IMR-90 (cell line): Measurements from ENCODE around the gene TTC21B. TPM values are rescaled to one million over a fixed set of nuclear protein-coding genes. Genes with fewer than 3 reads are reported as not detected.

Experiments
- ATAC-seq: fragments of 200-7000 bp; cut with Tn5 transposase; 2 replicates; pipeline ENCODE4 v1.9.1; 2020; ENCODE audit warnings: low read depth, mild to moderate bottlenecking, moderate library complexity
- BruUV-seq: library from RNA; stranded (reverse); fragments of 400-500 nt; replicated peaks from 2 replicates; lab custom pipeline; 2021; lab: Mats Ljungman, UMichigan
- CTCF ChIA-PET: fragments of 300-600 bp; formaldehyde crosslinking; extraction: SDS; loops from one replicate; lab custom pipeline; 2021; ENCODE audit warnings: antibody characterized with exemption; lab: Yijun Ruan, JAX
- POLR2A ChIA-PET: fragments of 300-600 bp; sonication (Branson Sonifier 250); formaldehyde crosslinking; loops from one replicate; lab custom pipeline; 2022; ENCODE audit warnings: antibody characterized with exemption; ENCODE audit not compliant: unreplicated experiment; lab: Charles Lee
- DNase-seq: peaks from one replicate; pipeline ENCODE4 v3.0.0; 2013
- H2AFZ ChIP-seq: replicated peaks from 2 replicates; pipeline ENCODE3; 2013; ENCODE audit warnings: low read length, mild to moderate bottlenecking; ENCODE audit not compliant: poor library complexity
- H2AK5ac ChIP-seq: 2 replicates; pipeline ENCODE4 v1.6.1; 2013; ENCODE audit warnings: low read depth, low read length, inconsistent platforms
- H2AK9ac ChIP-seq: replicated peaks from 2 replicates; pipeline ENCODE3; 2013; ENCODE audit warnings: mild to moderate bottlenecking, low read depth, low read length, moderate library complexity; ENCODE audit not compliant: poor library complexity
- H2BK120ac ChIP-seq: 2 replicates; pipeline ENCODE4 v1.6.1; 2013; ENCODE audit warnings: low read depth, low read length, inconsistent platforms
- H2BK15ac ChIP-seq: 3 replicates; pipeline ENCODE4 v1.6.1; 2013; ENCODE audit warnings: low read depth, low read length, inconsistent platforms
- H2BK20ac ChIP-seq: 2 replicates; pipeline ENCODE4 v1.6.1; 2013; ENCODE audit warnings: low read depth, mild to moderate bottlenecking, inconsistent platforms, low read length, moderate library complexity
- H2BK5ac ChIP-seq: 2 replicates; pipeline ENCODE4 v1.6.1; 2013; ENCODE audit warnings: mild to moderate bottlenecking, low read depth, low read length, inconsistent platforms; ENCODE audit not compliant: poor library complexity, severe bottlenecking
- H3K14ac ChIP-seq: replicated peaks from 2 replicates; pipeline ENCODE4 v1.6.1; 2013; ENCODE audit warnings: low read depth, low read length, inconsistent platforms
- H3K18ac ChIP-seq: 2 replicates; pipeline ENCODE4 v1.6.1; 2013; ENCODE audit warnings: low read depth, low read length, control low read depth
- H3K23ac ChIP-seq: 2 replicates; pipeline ENCODE4 v1.6.1; 2013; ENCODE audit warnings: low read depth, low read length, inconsistent platforms
- H3K27ac ChIP-seq: 2 replicates; pipeline ENCODE4 v1.5.1; 2013; ENCODE audit warnings: mild to moderate bottlenecking, control low read depth, low read length; ENCODE audit not compliant: insufficient read depth
- H3K27me3 ChIP-seq: 2 replicates; pipeline ENCODE4 v1.6.1; 2013; ENCODE audit warnings: low read length; ENCODE audit not compliant: control insufficient read depth, insufficient read depth
- H3K36me3 ChIP-seq: 2 replicates; pipeline ENCODE4 v1.6.1; 2013; ENCODE audit warnings: low read length, mixed read lengths; ENCODE audit not compliant: control insufficient read depth, insufficient read depth
- H3K4ac ChIP-seq: 2 replicates; pipeline ENCODE4 v1.6.1; 2013; ENCODE audit warnings: low read depth, low read length, inconsistent platforms
- H3K4me1 ChIP-seq: 2 replicates; pipeline ENCODE4 v1.6.1; 2013; ENCODE audit warnings: low read length, mixed read lengths; ENCODE audit not compliant: control insufficient read depth, insufficient read depth
- H3K4me2 ChIP-seq: 2 replicates; pipeline ENCODE4 v1.6.1; 2013; ENCODE audit warnings: low read depth, mild to moderate bottlenecking, control low read depth, low read length, moderate library complexity
- H3K4me3 ChIP-seq: 2 replicates; pipeline ENCODE4 v1.5.1; 2013; ENCODE audit warnings: low read depth, mild to moderate bottlenecking, control low read depth, low read length, moderate library complexity; ENCODE audit not compliant: insufficient read depth
- H3K56ac ChIP-seq: 2 replicates; pipeline ENCODE4 v1.6.1; 2013; ENCODE audit warnings: low read length, inconsistent platforms; ENCODE audit not compliant: insufficient read depth; ENCODE audit errors: extremely low read depth
- H3K79me1 ChIP-seq, 2 experiments: 2 replicates each; pipeline ENCODE4 v1.6.1; 2013; ENCODE audit warnings: low read length in 2 of 2, inconsistent platforms in 1 of 2, low read depth in 1 of 2
- H3K9ac ChIP-seq: 2 replicates; pipeline ENCODE4 v1.6.1; 2013; ENCODE audit warnings: low read depth, low read length, control low read depth
- H3K9me1 ChIP-seq: 2 replicates; pipeline ENCODE4 v1.6.1; 2013; ENCODE audit warnings: low read length, inconsistent platforms; ENCODE audit not compliant: insufficient read depth
- H3K9me3 ChIP-seq: 2 replicates; pipeline ENCODE4 v1.6.1; 2013; ENCODE audit warnings: low read length; ENCODE audit not compliant: control insufficient read depth, insufficient read depth
- H4K20me1 ChIP-seq: 2 replicates; pipeline ENCODE4 v1.6.1; 2013; ENCODE audit warnings: low read length, inconsistent platforms; ENCODE audit not compliant: insufficient read depth
- H4K5ac ChIP-seq: 2 replicates; pipeline ENCODE4 v1.6.1; 2013; ENCODE audit warnings: mild to moderate bottlenecking, low read depth, low read length, control low read depth
- H4K8ac ChIP-seq, 2 experiments: 2 replicates each; pipeline ENCODE4 v1.6.1; 2013; ENCODE audit warnings: low read depth in 2 of 2, low read length in 2 of 2, control low read depth in 1 of 2, inconsistent platforms in 1 of 2
- H4K91ac ChIP-seq: 2 replicates; pipeline ENCODE4 v1.6.1; 2013; ENCODE audit warnings: low read depth, low read length, inconsistent platforms; ENCODE audit not compliant: insufficient read depth
- BHLHE40 ChIP-seq: fragments of 150-350 bp; IDR thresholded peaks from 2 replicates; pipeline ENCODE4 v1.6.1; 2016; ENCODE audit warnings: mild to moderate bottlenecking, low read depth, low read length
- CEBPB ChIP-seq: IDR thresholded peaks from 2 replicates; pipeline ENCODE4 v1.6.1; 2012; ENCODE audit warnings: low read depth, low read length, improper control_type of control experiment
- CHD1 ChIP-seq: IDR thresholded peaks from 2 replicates; pipeline ENCODE4 v1.6.1; 2012; ENCODE audit warnings: low read depth, low read length, improper control_type of control experiment
- CTCF ChIP-seq: conservative IDR thresholded peaks from 2 replicates; pipeline ENCODE4 v1.5.1; 2012; ENCODE audit warnings: mild to moderate bottlenecking, low read depth, low read length, improper control_type of control experiment
- ELK1 ChIP-seq: fragments of 150-350 bp; IDR thresholded peaks from 2 replicates; pipeline ENCODE4 v1.6.1; 2016; ENCODE audit warnings: low read depth, mild to moderate bottlenecking, low read length, moderate library complexity, borderline replicate concordance
- FOS ChIP-seq: fragments of 150-350 bp; IDR thresholded peaks from 2 replicates; pipeline ENCODE4 v1.6.1; 2016; ENCODE audit warnings: low read depth, low read length
- MAFK ChIP-seq: IDR thresholded peaks from 2 replicates; pipeline ENCODE4 v1.6.1; 2012; ENCODE audit warnings: low read depth, low read length, improper control_type of control experiment
- MAZ ChIP-seq: IDR thresholded peaks from 2 replicates; pipeline ENCODE4 v1.6.1; 2012; ENCODE audit warnings: low read depth, mild to moderate bottlenecking, low read length, improper control_type of control experiment, moderate library complexity, borderline replicate concordance
- MXI1 ChIP-seq: IDR thresholded peaks from 2 replicates; pipeline ENCODE4 v1.6.1; 2012; ENCODE audit warnings: low read depth, mild to moderate bottlenecking, low read length, moderate library complexity, borderline replicate concordance
- NFE2L2 ChIP-seq: fragments of 150-350 bp; IDR thresholded peaks from 2 replicates; pipeline ENCODE4 v1.6.1; 2016; ENCODE audit warnings: low read depth, mild to moderate bottlenecking, low read length
- POLR2A ChIP-seq: IDR thresholded peaks from 2 replicates; pipeline ENCODE4 v1.6.1; 2012; ENCODE audit warnings: mild to moderate bottlenecking, low read depth, low read length
- RAD21 ChIP-seq: IDR thresholded peaks from 2 replicates; pipeline ENCODE4 v1.6.1; 2012; ENCODE audit warnings: low read length, improper control_type of control experiment
- RCOR1 ChIP-seq: IDR thresholded peaks from 2 replicates; pipeline ENCODE4 v1.6.1; 2012; ENCODE audit warnings: mild to moderate bottlenecking, low read length, improper control_type of control experiment; ENCODE audit not compliant: insufficient replicate concordance
- RFX5 ChIP-seq: IDR thresholded peaks from 2 replicates; pipeline ENCODE4 v1.8.0; 2012; ENCODE audit warnings: low read depth, mild to moderate bottlenecking, low read length, moderate library complexity
- SMC3 ChIP-seq: fragments of 150-350 bp; IDR thresholded peaks from 2 replicates; pipeline ENCODE4 v1.6.1; 2016; ENCODE audit warnings: low read depth, mild to moderate bottlenecking, antibody characterized with exemption, low read length, moderate library complexity
- USF2 ChIP-seq: fragments of 150-350 bp; IDR thresholded peaks from 2 replicates; pipeline ENCODE4 v1.6.1; 2017; ENCODE audit warnings: mild to moderate bottlenecking, antibody characterized with exemption, low read length, low read depth
- WGBS, 2 experiments: methylation state at CpG; one replicate each; pipeline versions ENCODE4 v1.1.5 to v1.1.7; 2013; ENCODE audit warnings: missing lambda C conversion rate in 2 of 2; ENCODE audit not compliant: insufficient read length in 1 of 2; ENCODE audit errors: extremely low coverage in 2 of 2; 5-methylcytosine and 5-hydroxymethylcytosine counted together
- dilution Hi-C: fragments of 300-500 bp; cut with HindIII; formaldehyde crosslinking; loops from one replicate; pipeline ENCODE4 v1.14.3; 2018; ENCODE audit warnings: low sequenced_read_pairs; ENCODE audit not compliant: unreplicated experiment
- in situ Hi-C: fragments of 300-500 bp; cut with MboI; formaldehyde crosslinking; loops from 3 replicates; pipeline ENCODE4 v1.14.3; 2019; ENCODE audit warnings: low sequenced_read_pairs, inconsistent platforms, mixed read lengths
- intact Hi-C: fragments of 100-400 bp; cut with micrococcal nuclease; formaldehyde crosslinking; loops from 2 replicates; pipeline ENCODE4 v1.10.0; 2022
- polyA plus RNA-seq, 3 experiments: library from polyadenylated mRNA; depleted of rRNA; stranded (reverse); fragments of >200 nt; gene quantifications; 2 replicates each; pipeline ENCODE4 v1.2.3, GENCODE V29; 2012; ENCODE audit warnings: low replicate concordance in 1 of 3
- total RNA-seq: library from RNA; depleted of rRNA; stranded (reverse); fragments of >200 nt; gene quantifications from 2 replicates; pipeline ENCODE4 v1.2.3, GENCODE V29; 2012

TTC21B gene
- total and polyA plus RNA-seq, 2 of the 4 experiments (the other 2 are of a cell fraction) = 8.0 to 17.2 TPM

- dilution Hi-C loops = no loop called here
- CTCF ChIA-PET = no interaction called here
Measured at GRCh38 chr2:165905269-165905668, 48.3 kb downstream of the TTC21B start.

More at GRCh38 chr2:165905269-165905668, 48.3 kb downstream of the TTC21B start:
- H3K23ac ChIP-seq = no peak overlapping the region
- no peak overlapping the region for H3K56ac ChIP-seq
- H3K27ac ChIP-seq = no peak overlapping the region
- 0 out of 2 replicates have a peak, but pooled peaks cover 2% of the 10 kb centered on the region for H3K36me3 ChIP-seq
- no peak overlapping the region for H3K4me2 ChIP-seq
- H4K91ac ChIP-seq = no peak overlapping the region
- H2BK15ac ChIP-seq = no peak overlapping the region
- H2AK5ac ChIP-seq = no peak overlapping the region
- DNase-seq (no peak), ATAC-seq (no peak)
- no peaks in the 10 kb centered on the region for H3K79me1 ChIP-seq
- H3K4me3 ChIP-seq = no peak overlapping the region
- H2BK5ac ChIP-seq = no peak overlapping the region
- H3K4ac ChIP-seq = no peak overlapping the region
- H3K27me3 ChIP-seq = no peaks in the 10 kb centered on the region
- no peak overlapping the region for H2AK9ac ChIP-seq
- no peak overlapping the region for H4K5ac ChIP-seq
- TF ChIP-seq USF2 (no peak), CEBPB (no peak), POLR2A (no peak), SMC3 (no peak), RAD21 (no peak), CTCF (no peak), ELK1 (no peak), BHLHE40 (no peak), FOS (no peak), NFE2L2 (no peak), MAZ (no peak), MAFK (no peak), MXI1 (no peak), CHD1 (no peak), RFX5 (no peak), RCOR1 (no peak)
- no peaks in the 10 kb centered on the region for H3K9me3 ChIP-seq
- H4K8ac ChIP-seq = no peak overlapping the region
- BruUV-seq = no TSS peak
- intact Hi-C loops = no loop called here
- H3K18ac ChIP-seq = no peak overlapping the region
- H4K20me1 ChIP-seq = no peaks in the 10 kb centered on the region
- no CpG with 5 or more reads among the region's 1 CpG for WGBS, 2 experiments
- no peak overlapping the region for H2BK120ac ChIP-seq
- H3K14ac ChIP-seq = no peak overlapping the region
- in situ Hi-C loops = no loop called here
- POLR2A ChIA-PET = no interaction called here
- no peaks in the 10 kb centered on the region for H3K9me1 ChIP-seq
- H3K9ac ChIP-seq = no peak overlapping the region
- H2AFZ ChIP-seq = no peak overlapping the region
- H3K4me1 ChIP-seq = peaks cover 2% of the 10 kb centered on the region; the same call in 1 of the 2 replicates
- no peak overlapping the region for H2BK20ac ChIP-seq
